ENCODE results near the gene GRHL1. TPM values are rescaled to one million over a fixed set of nuclear protein-coding genes. Genes with fewer than 3 reads are reported as not detected.

Gene GRHL1
- polyA plus RNA-seq, 1 of the 3 experiments (the other 2 are of a cell fraction) = 1.0 TPM

GRCh38 chr2:9950521-9951271, 797 bp upstream of the GRHL1 start (continued):
- TF ChIP-seq CTCF (IDR thresholded peaks at IDR 0.05) (peak; percentile 38), SMC3 (IDR thresholded peaks at IDR 0.05; ENCODE audit: low read depth, low read length) (0 out of 2 replicates have a peak, but pooled peaks have one; percentile 2), CHD2 (IDR thresholded peaks at IDR 0.05; ENCODE audit: low read length, partially characterized antibody) (no peak)

- WGBS (ENCODE audit: low lambda C conversion rate) = no CpG with 5 or more reads among the region's 47 CpGs
- TF ChIP-seq NRF1 (IDR thresholded peaks at IDR 0.05; ENCODE audit: low read depth, low read length) = peak; percentile 61
- TF ChIP-seq FOXJ3 (CRISPR knock-in tag; IDR thresholded peaks at IDR 0.05) = no peak
- Histone ChIP-seq H3K27me3 (ENCODE audit: insufficient read depth) (no peaks in the 10 kb centered on the region), H3K36me3 (replicated peaks in 1 of 2; ENCODE audit: control insufficient read depth in 1 of 2, insufficient read depth in 2 of 2, low read length in 1 of 2) (no peaks in the 10 kb centered on the region), H4K20me1 (ENCODE audit: insufficient read depth) (no peaks in the 10 kb centered on the region), H3K9me2 (no peaks in the 10 kb centered on the region), H3K4me3 (ENCODE audit: low read depth in 2 of 2, low read length in 1 of 2) (peak overlapping the region; percentile 71), H3K4me1 (ENCODE audit: control insufficient read depth in 1 of 2, insufficient read depth in 2 of 2, low read depth in 1 of 2, low read length in 1 of 2) (peaks cover 0 to 7% of the 10 kb centered on the region in 2 experiments; a peak in 2 of 4 replicates), H2AFZ (ENCODE audit: low read depth) (peak overlapping the region; percentile 73; the same call in 1 of the 2 replicates), H3K79me2 (ENCODE audit: insufficient read depth) (no peaks in the 10 kb centered on the region), H3K9ac (no peak overlapping the region; the same call in 1 of the 2 replicates), H3K9me3 (no peaks in the 10 kb centered on the region), H3K4me2 (peak overlapping the region; percentile 77; the same call in 1 of the 2 replicates), H3K27ac (ENCODE audit: low read depth in 2 of 2, low read length in 1 of 2) (no peak overlapping the region), H3F3A (replicated peaks; ENCODE audit: insufficient read depth) (no peaks in the 10 kb centered on the region)
- no peak for DNase-seq
- POLR2A ChIA-PET = no interaction called here
- CTCF ChIA-PET = interaction anchor here (1.2 to 1.5 kb wide), 4 partner anchors 12 to 181 kb away, joined by 3 to 5 read pairs (median 4); no protein-coding TSS in a partner anchor
Measured at GRCh38 chr2:9951272-9951521, 296 bp upstream of the GRHL1 start.

- Histone ChIP-seq H3K4me2 (peak overlapping the region; percentile 68), H3F3A (replicated peaks; ENCODE audit: insufficient read depth) (no peaks in the 10 kb centered on the region), H3K79me2 (ENCODE audit: insufficient read depth) (no peaks in the 10 kb centered on the region), H3K27me3 (ENCODE audit: insufficient read depth) (no peaks in the 10 kb centered on the region), H3K9ac (no peak overlapping the region), H4K20me1 (ENCODE audit: insufficient read depth) (no peaks in the 10 kb centered on the region), H3K36me3 (replicated peaks in 1 of 2; ENCODE audit: control insufficient read depth in 1 of 2, insufficient read depth in 2 of 2, low read length in 1 of 2) (no peaks in the 10 kb centered on the region), H3K9me3 (no peaks in the 10 kb centered on the region), H3K4me3 (ENCODE audit: low read depth in 2 of 2, low read length in 1 of 2) (peak overlapping the region; percentile 67 to 71), H3K27ac (ENCODE audit: low read depth in 2 of 2, low read length in 1 of 2) (no peak overlapping the region), H3K4me1 (ENCODE audit: control insufficient read depth in 1 of 2, insufficient read depth in 2 of 2, low read depth in 1 of 2, low read length in 1 of 2) (peaks cover 0 to 7% of the 10 kb centered on the region in 2 experiments; a peak in 2 of 4 replicates), H3K9me2 (no peaks in the 10 kb centered on the region), H2AFZ (ENCODE audit: low read depth) (peak overlapping the region; percentile 56; the same call in 1 of the 2 replicates)
- WGBS (ENCODE audit: low lambda C conversion rate) = 42% methylated on average over 15 of the region's 15 CpGs
- DNase-seq = no peak
- TF ChIP-seq CHD2 (IDR thresholded peaks at IDR 0.05; ENCODE audit: low read length, partially characterized antibody) (no peak), MXI1 (IDR thresholded peaks at IDR 0.05; ENCODE audit: low read depth, low read length) (no peak), USF2 (IDR thresholded peaks at IDR 0.05; ENCODE audit: borderline replicate concordance, low read depth, low read length) (no peak), RCOR1 (IDR thresholded peaks at IDR 0.05; ENCODE audit: low read length) (0 out of 2 replicates have a peak, but pooled peaks have one; percentile 3)
- CTCF ChIA-PET = interaction anchor here (0.9 to 1.8 kb wide), 5 partner anchors 32 to 153 kb away, joined by 3 to 6 read pairs (median 3); no protein-coding TSS in a partner anchor
- POLR2A ChIA-PET = no interaction called here
Measured at GRCh38 chr2:9952286-9952737, 819 bp downstream of the GRHL1 start.

All from SK-N-SH (cell line).